Measurements from ENCODE around the gene RHOBTB3.
A peak's percentile ranks its signal among the peaks of the same experiment; 100 is the strongest.

The RHOBTB3 gene

DNA sequence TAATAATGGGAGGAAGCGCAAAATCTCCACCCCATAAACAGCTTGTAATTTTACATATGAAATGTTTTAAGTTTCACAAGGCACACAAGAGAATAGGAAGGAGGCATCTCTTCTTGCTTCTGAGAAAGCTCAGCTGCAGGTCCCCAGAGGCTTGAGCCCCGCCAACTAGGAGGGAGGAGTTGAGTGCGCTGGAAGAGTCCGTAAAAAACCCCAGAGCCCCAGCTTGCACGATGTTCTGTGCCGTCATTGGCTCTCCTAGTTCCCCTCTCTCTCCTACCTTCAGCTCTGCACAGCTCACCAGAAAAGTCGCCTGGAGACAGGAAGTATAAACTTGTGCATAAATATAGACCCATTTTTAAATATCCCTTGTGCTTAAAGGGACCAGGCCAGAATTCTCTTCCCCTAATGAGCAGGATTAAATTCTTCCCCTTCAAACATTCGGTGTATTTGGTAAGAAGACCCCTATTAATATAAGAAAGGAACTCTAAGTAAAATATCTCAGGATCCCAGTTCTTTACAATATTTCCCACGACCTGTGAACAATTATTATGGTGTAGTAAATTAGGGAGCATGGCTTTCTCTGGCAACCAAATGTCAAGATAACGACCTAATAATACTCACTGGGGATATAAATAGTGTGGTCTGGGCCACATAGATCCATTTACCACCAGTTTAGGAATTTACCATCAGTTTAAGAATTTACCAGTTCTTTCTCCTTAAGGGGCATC lies 77.7 kb downstream of the RHOBTB3 start:
- no peak for ATAC-seq
- TF ChIP-seq BACH2 (CRISPR knock-in tag; IDR thresholded peaks at IDR 0.05; ENCODE audit: borderline replicate concordance) = no peak
- TF ChIP-seq, protein P1, sequence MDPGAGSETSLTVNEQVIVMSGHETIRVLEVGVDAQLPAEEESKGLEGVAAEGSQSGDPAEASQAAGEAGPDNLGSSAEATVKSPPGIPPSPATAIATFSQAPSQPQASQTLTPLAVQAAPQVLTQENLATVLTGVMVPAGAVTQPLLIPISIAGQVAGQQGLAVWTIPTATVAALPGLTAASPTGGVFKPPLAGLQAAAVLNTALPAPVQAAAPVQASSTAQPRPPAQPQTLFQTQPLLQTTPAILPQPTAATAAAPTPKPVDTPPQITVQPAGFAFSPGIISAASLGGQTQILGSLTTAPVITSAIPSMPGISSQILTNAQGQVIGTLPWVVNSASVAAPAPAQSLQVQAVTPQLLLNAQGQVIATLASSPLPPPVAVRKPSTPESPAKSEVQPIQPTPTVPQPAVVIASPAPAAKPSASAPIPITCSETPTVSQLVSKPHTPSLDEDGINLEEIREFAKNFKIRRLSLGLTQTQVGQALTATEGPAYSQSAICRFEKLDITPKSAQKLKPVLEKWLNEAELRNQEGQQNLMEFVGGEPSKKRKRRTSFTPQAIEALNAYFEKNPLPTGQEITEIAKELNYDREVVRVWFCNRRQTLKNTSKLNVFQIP (CRISPR knock-in tag; IDR thresholded peaks at IDR 0.05; ENCODE audit: borderline replicate concordance, low read depth) = no peak
- no peak for TF ChIP-seq ESRRG (CRISPR knock-in tag; IDR thresholded peaks at IDR 0.05)
- no peak for TF ChIP-seq ZFP30 (CRISPR knock-in tag; IDR thresholded peaks at IDR 0.05)
- no peak for TF ChIP-seq SNAI2 (CRISPR knock-in tag; IDR thresholded peaks at IDR 0.05)
- no peak for TF ChIP-seq GLIS3 (CRISPR knock-in tag; IDR thresholded peaks at IDR 0.05)
- TF ChIP-seq RARB (CRISPR knock-in tag; IDR thresholded peaks at IDR 0.05) = no peak
- TF ChIP-seq OSR1 (CRISPR knock-in tag; IDR thresholded peaks at IDR 0.05) = no peak
- TF ChIP-seq PPARA (CRISPR knock-in tag; IDR thresholded peaks at IDR 0.05; ENCODE audit: borderline replicate concordance) = no peak
- TF ChIP-seq ZNF565 (CRISPR knock-in tag; conservative IDR thresholded peaks at IDR 0.05; ENCODE audit: low read depth) = no peak
- TF ChIP-seq, protein P2, sequence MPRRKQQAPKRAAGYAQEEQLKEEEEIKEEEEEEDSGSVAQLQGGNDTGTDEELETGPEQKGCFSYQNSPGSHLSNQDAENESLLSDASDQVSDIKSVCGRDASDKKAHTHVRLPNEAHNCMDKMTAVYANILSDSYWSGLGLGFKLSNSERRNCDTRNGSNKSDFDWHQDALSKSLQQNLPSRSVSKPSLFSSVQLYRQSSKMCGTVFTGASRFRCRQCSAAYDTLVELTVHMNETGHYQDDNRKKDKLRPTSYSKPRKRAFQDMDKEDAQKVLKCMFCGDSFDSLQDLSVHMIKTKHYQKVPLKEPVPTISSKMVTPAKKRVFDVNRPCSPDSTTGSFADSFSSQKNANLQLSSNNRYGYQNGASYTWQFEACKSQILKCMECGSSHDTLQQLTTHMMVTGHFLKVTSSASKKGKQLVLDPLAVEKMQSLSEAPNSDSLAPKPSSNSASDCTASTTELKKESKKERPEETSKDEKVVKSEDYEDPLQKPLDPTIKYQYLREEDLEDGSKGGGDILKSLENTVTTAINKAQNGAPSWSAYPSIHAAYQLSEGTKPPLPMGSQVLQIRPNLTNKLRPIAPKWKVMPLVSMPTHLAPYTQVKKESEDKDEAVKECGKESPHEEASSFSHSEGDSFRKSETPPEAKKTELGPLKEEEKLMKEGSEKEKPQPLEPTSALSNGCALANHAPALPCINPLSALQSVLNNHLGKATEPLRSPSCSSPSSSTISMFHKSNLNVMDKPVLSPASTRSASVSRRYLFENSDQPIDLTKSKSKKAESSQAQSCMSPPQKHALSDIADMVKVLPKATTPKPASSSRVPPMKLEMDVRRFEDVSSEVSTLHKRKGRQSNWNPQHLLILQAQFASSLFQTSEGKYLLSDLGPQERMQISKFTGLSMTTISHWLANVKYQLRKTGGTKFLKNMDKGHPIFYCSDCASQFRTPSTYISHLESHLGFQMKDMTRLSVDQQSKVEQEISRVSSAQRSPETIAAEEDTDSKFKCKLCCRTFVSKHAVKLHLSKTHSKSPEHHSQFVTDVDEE (CRISPR knock-in tag; IDR thresholded peaks at IDR 0.05) = no peak
- no peak for TF ChIP-seq TOX (CRISPR knock-in tag; IDR thresholded peaks at IDR 0.05; ENCODE audit: borderline replicate concordance)
- no peak for TF ChIP-seq TCF4 (CRISPR knock-in tag; IDR thresholded peaks at IDR 0.05; ENCODE audit: borderline replicate concordance)

DNA sequence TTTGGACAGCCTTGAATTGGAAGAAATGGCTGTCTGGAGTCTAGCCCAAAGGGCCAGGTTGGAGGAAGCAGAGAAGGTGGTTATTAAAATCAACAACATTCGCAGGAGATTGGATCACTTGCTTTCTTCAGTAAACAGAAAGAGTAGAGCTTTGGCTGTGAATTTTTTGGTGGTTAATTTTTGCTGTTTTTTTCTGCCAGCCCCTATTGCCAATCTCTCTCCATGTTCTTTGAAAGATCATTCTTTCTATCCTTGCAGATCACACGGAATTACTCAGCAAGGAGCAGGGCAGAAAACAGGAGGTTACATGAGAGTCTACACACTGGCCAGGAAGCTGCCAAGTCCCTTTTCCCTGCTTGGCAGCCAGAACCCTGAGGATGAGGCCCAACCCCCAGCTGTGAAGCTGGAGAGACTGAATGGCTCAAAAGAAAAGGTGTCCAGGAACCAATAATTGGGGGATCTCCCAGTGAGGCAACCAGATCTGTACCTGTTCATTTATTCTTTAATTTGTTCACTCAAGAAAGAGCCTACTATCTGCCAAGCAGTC lies 78.4 kb downstream of the RHOBTB3 start:
- TF ChIP-seq ZNF565 (CRISPR knock-in tag; conservative IDR thresholded peaks at IDR 0.05; ENCODE audit: low read depth) (no peak), TCF4 (CRISPR knock-in tag; IDR thresholded peaks at IDR 0.05; ENCODE audit: borderline replicate concordance) (no peak), TOX (CRISPR knock-in tag; IDR thresholded peaks at IDR 0.05; ENCODE audit: borderline replicate concordance) (no peak), OSR1 (CRISPR knock-in tag; IDR thresholded peaks at IDR 0.05) (no peak), BACH2 (CRISPR knock-in tag; IDR thresholded peaks at IDR 0.05; ENCODE audit: borderline replicate concordance) (no peak), GLIS3 (CRISPR knock-in tag; IDR thresholded peaks at IDR 0.05) (no peak), ZFP30 (CRISPR knock-in tag; IDR thresholded peaks at IDR 0.05) (no peak), ESRRG (CRISPR knock-in tag; IDR thresholded peaks at IDR 0.05) (no peak), ZC3H10 (CRISPR knock-in tag; IDR thresholded peaks at IDR 0.05) (no peak)
- TF ChIP-seq, protein P1 (CRISPR knock-in tag; IDR thresholded peaks at IDR 0.05; ENCODE audit: borderline replicate concordance, low read depth) = no peak
- TF ChIP-seq, protein P2 (CRISPR knock-in tag; IDR thresholded peaks at IDR 0.05) = no peak
- TF ChIP-seq, protein P3, sequence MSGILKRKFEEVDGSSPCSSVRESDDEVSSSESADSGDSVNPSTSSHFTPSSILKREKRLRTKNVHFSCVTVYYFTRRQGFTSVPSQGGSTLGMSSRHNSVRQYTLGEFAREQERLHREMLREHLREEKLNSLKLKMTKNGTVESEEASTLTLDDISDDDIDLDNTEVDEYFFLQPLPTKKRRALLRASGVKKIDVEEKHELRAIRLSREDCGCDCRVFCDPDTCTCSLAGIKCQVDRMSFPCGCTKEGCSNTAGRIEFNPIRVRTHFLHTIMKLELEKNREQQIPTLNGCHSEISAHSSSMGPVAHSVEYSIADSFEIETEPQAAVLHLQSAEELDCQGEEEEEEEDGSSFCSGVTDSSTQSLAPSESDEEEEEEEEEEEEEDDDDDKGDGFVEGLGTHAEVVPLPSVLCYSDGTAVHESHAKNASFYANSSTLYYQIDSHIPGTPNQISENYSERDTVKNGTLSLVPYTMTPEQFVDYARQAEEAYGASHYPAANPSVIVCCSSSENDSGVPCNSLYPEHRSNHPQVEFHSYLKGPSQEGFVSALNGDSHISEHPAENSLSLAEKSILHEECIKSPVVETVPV (CRISPR knock-in tag; IDR thresholded peaks at IDR 0.05) = no peak
- TF ChIP-seq, protein P4, sequence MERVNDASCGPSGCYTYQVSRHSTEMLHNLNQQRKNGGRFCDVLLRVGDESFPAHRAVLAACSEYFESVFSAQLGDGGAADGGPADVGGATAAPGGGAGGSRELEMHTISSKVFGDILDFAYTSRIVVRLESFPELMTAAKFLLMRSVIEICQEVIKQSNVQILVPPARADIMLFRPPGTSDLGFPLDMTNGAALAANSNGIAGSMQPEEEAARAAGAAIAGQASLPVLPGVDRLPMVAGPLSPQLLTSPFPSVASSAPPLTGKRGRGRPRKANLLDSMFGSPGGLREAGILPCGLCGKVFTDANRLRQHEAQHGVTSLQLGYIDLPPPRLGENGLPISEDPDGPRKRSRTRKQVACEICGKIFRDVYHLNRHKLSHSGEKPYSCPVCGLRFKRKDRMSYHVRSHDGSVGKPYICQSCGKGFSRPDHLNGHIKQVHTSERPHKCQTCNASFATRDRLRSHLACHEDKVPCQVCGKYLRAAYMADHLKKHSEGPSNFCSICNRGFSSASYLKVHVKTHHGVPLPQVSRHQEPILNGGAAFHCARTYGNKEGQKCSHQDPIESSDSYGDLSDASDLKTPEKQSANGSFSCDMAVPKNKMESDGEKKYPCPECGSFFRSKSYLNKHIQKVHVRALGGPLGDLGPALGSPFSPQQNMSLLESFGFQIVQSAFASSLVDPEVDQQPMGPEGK (CRISPR knock-in tag; IDR thresholded peaks at IDR 0.05; ENCODE audit: borderline replicate concordance) = no peak
- ATAC-seq = 0 out of 3 replicates have a peak, but pooled peaks have one; percentile 42

All from SK-N-SH treated with all-trans-retinoic acid at 6 μM for 48 hours (cell line).